LNCaP clone FGC (cell line): ENCODE results near the gene ABCA4.

Experiments
- DNase-seq: peaks from one replicate; pipeline ENCODE4 v3.0.0-alpha.2; 2011; ENCODE audit warnings: low read depth
- H3K4me3 ChIP-seq: 2 replicates; pipeline ENCODE4 v1.5.1; 2011; ENCODE audit warnings: mild to moderate bottlenecking, low read depth, low read length, control low read depth
- CTCF ChIP-seq: IDR thresholded peaks from 2 replicates; pipeline ENCODE4 v1.5.1; 2012; ENCODE audit warnings: mild to moderate bottlenecking; ENCODE audit not compliant: control insufficient read depth, insufficient read depth; ENCODE audit errors: extremely low read depth

The ABCA4 gene

GRCh38 chr1:94118013-94118412 is 2.9 kb downstream of the ABCA4 start:
- no peak overlapping the region for H3K4me3 ChIP-seq
- DNase-seq = no peak
- no peak for TF ChIP-seq CTCF

GRCh38 chr1:94117259-94117851 is 3.6 kb downstream of the ABCA4 start:
- no peak for DNase-seq
- TF ChIP-seq CTCF = no peak

GRCh38 chr1:94115900-94116436 is 5.0 kb downstream of the ABCA4 start:
- TF ChIP-seq CTCF = no peak
- no peak overlapping the region for H3K4me3 ChIP-seq
- DNase-seq = no peak

More at GRCh38 chr1:94117259-94117851, 3.6 kb downstream of the ABCA4 start:
- H3K4me3 ChIP-seq = no peak overlapping the region

- no peak for DNase-seq
- no peak for TF ChIP-seq CTCF
- H3K4me3 ChIP-seq = no peak overlapping the region
These were observed 5.6 kb downstream of the ABCA4 start for GRCh38 chr1:94115254-94115899.

- TF ChIP-seq CTCF = no peak
These were observed 7.2 kb downstream of the ABCA4 start for GRCh38 chr1:94113589-94114226.

GRCh38 chr1:94111879-94112278 is 9.1 kb downstream of the ABCA4 start:
- TF ChIP-seq CTCF = no peak
- no peak overlapping the region for H3K4me3 ChIP-seq
- DNase-seq = no peak

More at GRCh38 chr1:94113589-94114226, 7.2 kb downstream of the ABCA4 start:
- H3K4me3 ChIP-seq = no peak overlapping the region
- no peak for DNase-seq
